Vagina (tissue), 2 donors: ENCODE data around the gene ARL10. TPM values are rescaled to one million over a fixed set of nuclear protein-coding genes. Genes with fewer than 3 reads are reported as not detected.

Source experiments
- DNase-seq, 2 donors: peaks; one replicate each; pipeline ENCODE4 v3.0.0-alpha.2; 2017; ENCODE audit errors: extremely low spot score in 2 of 2
- H3K27ac ChIP-seq: fragments of 200-600 bp; sonication (generic); one replicate; pipeline ENCODE4 v1.5.1; 2019
- H3K27me3 ChIP-seq: fragments of 200-600 bp; sonication (generic); one replicate; pipeline ENCODE4 v1.5.1; 2019
- H3K36me3 ChIP-seq, 2 donors: fragments of 200-600 bp; sonication (generic); one replicate each; pipeline ENCODE4 v1.5.1; 2017 to 2019
- H3K4me1 ChIP-seq: fragments of 200-600 bp; sonication (generic); one replicate; pipeline ENCODE4 v1.5.1; 2019
- H3K4me3 ChIP-seq, 2 donors: fragments of 200-600 bp; sonication (generic); 1 replicate in 1 of 2; 2 replicates in 1 of 2; pipeline ENCODE4 v1.5.1; 2016 to 2019
- H3K9me3 ChIP-seq: fragments of 200-600 bp; sonication (generic); one replicate; pipeline ENCODE4 v1.5.1; 2019
- CTCF ChIP-seq, 3 experiments: fragments of 450-650 bp in 2 of 3; fragments of 200-600 bp in 1 of 3; sonication (generic) in 1 of 3; IDR thresholded peaks; one replicate each; pipeline ENCODE4 v1.5.1; 2017 to 2019; ENCODE audit warnings: antibody characterized with exemption in 3 of 3, mild to moderate bottlenecking in 2 of 3, moderate library complexity in 2 of 3
- POLR2A ChIP-seq, 2 donors: fragments of 450-650 bp; IDR thresholded peaks; one replicate each; pipeline ENCODE4 v1.6.1; 2017; ENCODE audit warnings: antibody characterized with exemption in 2 of 2, mild to moderate bottlenecking in 2 of 2, moderate library complexity in 2 of 2
- POLR2AphosphoS5 ChIP-seq, 2 donors: sonication (generic); formaldehyde crosslinking; IDR thresholded peaks; one replicate each; pipeline ENCODE4 v1.9.0; 2017; ENCODE audit warnings: antibody characterized with exemption in 2 of 2, mild to moderate bottlenecking in 2 of 2, low read depth in 1 of 2; ENCODE audit not compliant: insufficient read depth in 1 of 2
- intact Hi-C: fragments of 100-400 bp; cut with DNase I; formaldehyde crosslinking; loops from one replicate; pipeline ENCODE4 v1.15.1; 2023
- total RNA-seq: library from RNA; depleted of rRNA; stranded (reverse); fragments of >200 nt; gene quantifications from one replicate; pipeline ENCODE4 v1.2.3, GENCODE V29; 2016

ARL10 gene
- total RNA-seq, 1 donor from 2014 or later: 9.8 TPM

- Histone ChIP-seq H3K9me3 (no peaks in the 10 kb centered on the region), H3K4me1 (peaks cover 85% of the 10 kb centered on the region), H3K27ac (peak overlapping the region; percentile 95), H3K36me3 (peaks cover 0 to 26% of the 10 kb centered on the region in 2 donors), H3K27me3 (no peaks in the 10 kb centered on the region), H3K4me3 (peak overlapping the region in 1 of 2 donors; percentile 8)
- TF ChIP-seq POLR2AphosphoS5 (IDR thresholded peaks at IDR 0.05; ENCODE audit: insufficient read depth in 1 of 2, low read depth in 1 of 2) (peak in 1 of 2 donors; percentile 32), POLR2A (IDR thresholded peaks at IDR 0.05) (no peak)
- intact Hi-C loops: no loop called here
- no peak for DNase-seq
Observed at GRCh38 chr5:176410486-176411180, 45.3 kb downstream of the ARL10 start.

- no peak for TF ChIP-seq POLR2A (IDR thresholded peaks at IDR 0.05)
- TF ChIP-seq CTCF (IDR thresholded peaks at IDR 0.05): no peak
- TF ChIP-seq POLR2AphosphoS5 (IDR thresholded peaks at IDR 0.05; ENCODE audit: insufficient read depth in 1 of 2, low read depth in 1 of 2): no peak
- H3K36me3 ChIP-seq: peaks cover 0 to 19% of the 10 kb centered on the region in 2 donors
- peaks cover 78% of the 10 kb centered on the region for H3K4me1 ChIP-seq
- DNase-seq: no peak
- peak overlapping the region; percentile 95 for H3K27ac ChIP-seq
- no peaks in the 10 kb centered on the region for H3K27me3 ChIP-seq
- peak overlapping the region in 1 of 2 donors; percentile 94 for H3K4me3 ChIP-seq
- intact Hi-C loops: no loop called here
- no peaks in the 10 kb centered on the region for H3K9me3 ChIP-seq
Observed at GRCh38 chr5:176412517-176413254, 47.4 kb downstream of the ARL10 start.

- H3K36me3 ChIP-seq: peaks cover 0 to 14% of the 10 kb centered on the region in 2 donors
- no peak for DNase-seq
- H3K4me1 ChIP-seq: peaks cover 73% of the 10 kb centered on the region
- no peak for TF ChIP-seq POLR2A (IDR thresholded peaks at IDR 0.05)
- TF ChIP-seq POLR2AphosphoS5 (IDR thresholded peaks at IDR 0.05; ENCODE audit: insufficient read depth in 1 of 2, low read depth in 1 of 2): no peak
- TF ChIP-seq CTCF (IDR thresholded peaks at IDR 0.05): no peak
- peak overlapping the region in 1 of 2 donors; percentile 94 for H3K4me3 ChIP-seq
- no peaks in the 10 kb centered on the region for H3K9me3 ChIP-seq
- no peaks in the 10 kb centered on the region for H3K27me3 ChIP-seq
- intact Hi-C loops: no loop called here
- H3K27ac ChIP-seq: peak overlapping the region; percentile 95
Observed at GRCh38 chr5:176413255-176413565, 47.9 kb downstream of the ARL10 start.

GRCh38 chr5:176413709-176414191 lies 48.5 kb downstream of the ARL10 start:
- no peak for DNase-seq
- TF ChIP-seq CTCF (IDR thresholded peaks at IDR 0.05): no peak
- TF ChIP-seq POLR2AphosphoS5 (IDR thresholded peaks at IDR 0.05; ENCODE audit: insufficient read depth in 1 of 2, low read depth in 1 of 2): no peak
- H3K4me1 ChIP-seq: peaks cover 67% of the 10 kb centered on the region
- H3K36me3 ChIP-seq: peaks cover 0 to 9% of the 10 kb centered on the region in 2 donors
- intact Hi-C loops: no loop called here
- H3K27me3 ChIP-seq: no peaks in the 10 kb centered on the region
- H3K27ac ChIP-seq: peak overlapping the region; percentile 95
- peak overlapping the region in 1 of 2 donors; percentile 94 for H3K4me3 ChIP-seq
- no peaks in the 10 kb centered on the region for H3K9me3 ChIP-seq

GRCh38 chr5:176414704-176415103 lies 49.4 kb downstream of the ARL10 start:
- H3K9me3 ChIP-seq: no peaks in the 10 kb centered on the region
- H3K36me3 ChIP-seq: peaks cover 0 to 2% of the 10 kb centered on the region in 2 donors
- H3K27ac ChIP-seq: peak overlapping the region; percentile 95
- H3K4me1 ChIP-seq: peaks cover 63% of the 10 kb centered on the region
- TF ChIP-seq POLR2A (IDR thresholded peaks at IDR 0.05) (no peak), POLR2AphosphoS5 (IDR thresholded peaks at IDR 0.05; ENCODE audit: insufficient read depth in 1 of 2, low read depth in 1 of 2) (no peak), CTCF (IDR thresholded peaks at IDR 0.05) (no peak)
- H3K4me3 ChIP-seq: peak overlapping the region; percentile 11 to 94
- H3K27me3 ChIP-seq: no peaks in the 10 kb centered on the region
- intact Hi-C loops: loop anchor here (5.0 kb wide), 1 partner anchor 128 kb away; no protein-coding TSS in a partner anchor
- DNase-seq: no peak
